Common myeloid progenitor, CD34-positive (primary cell): Measurements from ENCODE around the gene RAPSN.

Source experiments
- CTCF ChIA-PET: fragments of 350-600 bp; sonication (Branson Sonifier 250); formaldehyde crosslinking; loops from one replicate; lab custom pipeline; 2021; ENCODE audit warnings: antibody characterized with exemption; lab: Charles Lee
- POLR2A ChIA-PET: fragments of 350-600 bp; sonication (Branson Sonifier 250); formaldehyde crosslinking; loops from one replicate; lab custom pipeline; 2021; ENCODE audit warnings: antibody characterized with exemption; lab: Charles Lee
- DNase-seq, 3 donors: peaks; one replicate each; pipeline versions ENCODE4 v3.0.0 to v3.0.0-alpha.2; 2013
- H3K27ac ChIP-seq, 2 experiments: 1 replicate in 1 of 2; 2 replicates in 1 of 2; pipeline ENCODE4 v1.7.0; 2013; ENCODE audit warnings: inconsistent platforms in 2 of 2, low read length in 2 of 2, mild to moderate bottlenecking in 2 of 2, low read depth in 1 of 2, moderate library complexity in 1 of 2; ENCODE audit not compliant: severe bottlenecking in 2 of 2, insufficient read depth in 1 of 2, poor library complexity in 1 of 2
- H3K27me3 ChIP-seq, 5 experiments: replicated peaks in 2 of 5; 1 replicate in 3 of 5; 2 replicates in 2 of 5; pipeline versions ENCODE4 v1.6.1 to v1.7.0; 2013; ENCODE audit warnings: low read length in 4 of 5, mild to moderate bottlenecking in 2 of 5, moderate library complexity in 2 of 5, inconsistent platforms in 1 of 5; ENCODE audit not compliant: insufficient read depth in 5 of 5, control insufficient read depth in 4 of 5
- H3K36me3 ChIP-seq, 4 experiments: 1 replicate in 2 of 4; 2 replicates in 2 of 4; pipeline versions ENCODE4 v1.6.1 to v1.7.0; 2013; ENCODE audit warnings: low read length in 3 of 4, control low read depth in 1 of 4, mild to moderate bottlenecking in 1 of 4; ENCODE audit not compliant: control insufficient read depth in 4 of 4, insufficient read depth in 4 of 4
- H3K4me1 ChIP-seq, 4 experiments: 1 replicate in 3 of 4; 2 replicates in 1 of 4; pipeline versions ENCODE4 v1.6.1 to v1.7.1; 2013; ENCODE audit warnings: low read length in 3 of 4, mild to moderate bottlenecking in 3 of 4, control low read depth in 1 of 4, inconsistent platforms in 1 of 4, moderate library complexity in 1 of 4; ENCODE audit not compliant: control insufficient read depth in 4 of 4, insufficient read depth in 4 of 4; ENCODE audit errors: control extremely low read depth in 1 of 4
- H3K4me3 ChIP-seq, 7 experiments: 1 replicate in 4 of 7; 2 replicates in 3 of 7; pipeline versions ENCODE4 v1.5.1 to v1.7.0; 2013; ENCODE audit warnings: mild to moderate bottlenecking in 7 of 7, low read length in 6 of 7, moderate library complexity in 6 of 7, inconsistent platforms in 2 of 7, low read depth in 2 of 7, control low read depth in 1 of 7; ENCODE audit not compliant: insufficient read depth in 4 of 7, control insufficient read depth in 1 of 7; ENCODE audit errors: extremely low read depth in 1 of 7
- H3K9me3 ChIP-seq, 5 experiments: 1 replicate in 4 of 5; 2 replicates in 1 of 5; pipeline versions ENCODE4 v1.6.1 to v1.7.1; 2013; ENCODE audit warnings: low read length in 4 of 5, mild to moderate bottlenecking in 2 of 5, inconsistent platforms in 1 of 5, low read depth in 1 of 5, moderate library complexity in 1 of 5; ENCODE audit not compliant: control insufficient read depth in 4 of 5, insufficient read depth in 2 of 5; ENCODE audit errors: control extremely low read depth in 1 of 5
- WGBS: methylation state at CpG from one replicate; pipeline ENCODE4 v1.1.5; 2013; ENCODE audit not compliant: insufficient coverage; 5-methylcytosine and 5-hydroxymethylcytosine counted together

RAPSN gene

DNA sequence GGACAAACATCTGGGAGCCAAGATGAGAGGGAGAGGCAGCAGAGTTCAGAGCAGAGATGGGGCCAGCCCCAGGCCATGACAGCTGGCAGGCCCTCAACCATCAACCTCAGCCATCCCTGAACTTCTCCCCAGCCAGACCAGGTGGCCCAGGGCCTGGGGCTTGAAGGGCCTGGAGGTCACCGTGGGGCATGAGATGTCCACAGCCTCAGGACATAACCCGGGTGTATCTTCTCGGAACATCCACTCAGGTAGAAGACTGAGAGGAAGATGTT lies 53.0 kb downstream of the RAPSN start:
- ChIA-PET POLR2A (no interaction called here), CTCF (interaction anchor here (1.4 to 13.8 kb wide), 3 partner anchors 11 to 22 kb away, joined by 4 to 138 read pairs (median 9); partner anchors contain the start of genes SLC39A13 and SPI1)
- H3K27ac ChIP-seq: peak overlapping the region; percentile 90 to 97
- H3K9me3 ChIP-seq: no peaks in the 10 kb centered on the region
- no peaks in the 10 kb centered on the region for H3K27me3 ChIP-seq
- H3K4me3 ChIP-seq: peak overlapping the region in 2 of 7 experiments; percentile 59 to 61
- peaks cover 10 to 94% (median 92%) of the 10 kb centered on the region in 4 experiments for H3K4me1 ChIP-seq
- 100% methylated on average over 2 of the region's 3 CpGs for WGBS
- DNase-seq: no peak
- H3K36me3 ChIP-seq: no peaks in the 10 kb centered on the region

DNA sequence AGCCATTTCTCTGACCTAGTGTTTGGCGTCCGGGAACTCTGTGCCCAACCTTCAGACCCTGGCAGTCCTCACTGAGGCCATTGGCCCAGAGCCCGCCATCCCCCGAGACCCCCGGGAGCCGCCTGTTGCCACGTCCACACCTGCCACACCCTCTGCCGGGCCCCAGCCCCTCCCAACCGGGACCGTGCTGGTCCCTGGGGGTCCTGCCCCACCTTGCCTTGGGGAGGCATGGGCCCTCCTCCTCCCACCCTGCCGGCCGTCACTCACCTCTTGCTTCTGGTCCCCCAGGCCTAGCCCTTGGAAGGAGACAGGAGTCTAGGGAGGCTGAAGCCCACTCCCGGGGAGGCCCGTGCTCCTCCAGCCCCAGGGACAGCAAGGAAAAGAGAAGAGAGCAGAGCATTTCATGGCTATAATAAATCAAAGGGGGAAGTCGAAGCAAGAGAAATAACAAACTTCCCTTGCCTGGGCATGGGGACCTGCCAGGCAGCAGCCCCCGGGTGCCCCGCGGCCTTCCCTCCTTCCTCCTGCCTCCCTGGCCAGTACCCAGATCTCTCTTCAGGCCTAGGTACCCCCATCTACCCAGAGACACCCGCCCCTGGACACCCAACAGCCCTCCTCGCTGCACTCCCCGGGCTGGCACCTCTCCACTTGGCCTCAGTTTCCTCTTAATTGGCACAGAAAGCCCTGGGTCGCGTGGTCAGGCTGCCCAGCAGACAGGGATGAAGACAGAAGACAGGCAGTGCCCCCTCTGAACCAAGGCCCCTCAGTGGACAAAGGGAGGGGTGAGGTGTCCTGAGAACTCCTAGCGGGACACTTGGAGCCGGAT lies 53.5 kb downstream of the RAPSN start:
- peak overlapping the region in 6 of 7 experiments; percentile 23 to 72 (median 60) for H3K4me3 ChIP-seq
- no peaks in the 10 kb centered on the region for H3K9me3 ChIP-seq
- POLR2A ChIA-PET: interaction anchor here (0.9 to 5.2 kb wide), 5 partner anchors 16 to 36 kb away, joined by 3 to 68 read pairs (median 8); partner anchors contain the start of gene SPI1
- peak in 1 of 3 donors; percentile 52 for DNase-seq
- CTCF ChIA-PET: interaction anchor here (9.4 to 13.8 kb wide), 2 partner anchors 12 to 16 kb away, joined by 136 to 138 read pairs; partner anchors contain the start of genes SLC39A13 and SPI1
- H3K27ac ChIP-seq: peak overlapping the region; percentile 90 to 97
- no peaks in the 10 kb centered on the region for H3K36me3 ChIP-seq
- peaks cover 12 to 94% (median 92%) of the 10 kb centered on the region in 4 experiments for H3K4me1 ChIP-seq
- WGBS: 10% methylated on average over 24 of the region's 25 CpGs
- H3K27me3 ChIP-seq: no peaks in the 10 kb centered on the region

DNA sequence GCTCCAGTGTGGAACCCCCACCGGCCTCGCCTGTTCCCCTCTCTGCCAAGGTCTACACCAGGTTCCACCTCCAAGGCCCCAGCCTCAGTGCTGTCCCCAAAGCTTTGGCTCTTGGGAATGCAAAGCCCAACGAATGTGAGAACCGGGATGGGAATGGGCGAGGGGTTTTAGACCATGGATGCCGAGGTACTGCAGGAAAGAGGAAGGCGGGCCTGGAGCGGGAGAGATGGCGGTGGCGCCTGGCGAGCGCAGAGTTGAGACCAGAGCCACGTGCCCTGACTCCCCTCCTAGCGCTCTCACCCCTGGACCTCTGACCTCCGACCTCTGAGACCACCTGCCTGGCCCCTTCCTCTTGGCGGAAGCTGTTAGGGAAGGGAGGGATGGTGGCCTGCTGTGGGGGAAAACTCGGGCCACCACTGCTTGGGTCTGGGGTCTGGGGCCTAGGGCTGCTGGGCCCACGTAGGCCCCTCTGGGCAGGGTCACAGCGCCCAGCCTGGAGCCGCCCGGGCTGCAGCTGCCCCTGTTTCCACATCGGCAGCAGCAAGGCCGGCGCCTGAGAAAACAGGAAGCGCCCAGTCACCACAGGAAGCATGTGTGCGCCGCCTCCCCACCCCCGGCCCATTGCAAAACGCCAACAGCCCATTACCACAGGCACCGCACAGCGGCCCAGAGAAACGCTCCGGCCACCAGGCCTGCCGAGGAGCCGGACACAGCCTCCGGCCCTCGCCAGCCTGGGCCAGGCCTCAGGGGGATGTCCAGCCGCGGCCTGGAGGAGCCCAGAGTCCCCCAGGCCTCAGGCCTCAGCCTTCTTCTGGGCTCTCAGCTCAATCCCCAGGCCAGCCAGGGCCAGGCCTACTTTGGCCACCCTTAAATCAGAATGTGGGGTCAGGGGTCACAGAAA lies 54.4 kb downstream of the RAPSN start:
- peak; percentile 82 to 94 (median 90) for DNase-seq
- ChIA-PET CTCF (interaction anchor here (1.0 to 13.8 kb wide), 4 partner anchors 13 to 25 kb away, joined by 5 to 138 read pairs (median 100); partner anchors contain the start of genes SLC39A13 and SPI1), POLR2A (interaction anchor here (0.6 to 5.2 kb wide), 7 partner anchors 13 to 291 kb away, joined by 3 to 68 read pairs (median 6); partner anchors contain the start of gene SPI1)
- Histone ChIP-seq H3K36me3 (no peaks in the 10 kb centered on the region), H3K9me3 (no peaks in the 10 kb centered on the region), H3K27ac (peak overlapping the region; percentile 90 to 97), H3K4me3 (peak overlapping the region in 6 of 7 experiments; percentile 38 to 72 (median 60)), H3K4me1 (peaks cover 15 to 96% (median 93%) of the 10 kb centered on the region in 4 experiments), H3K27me3 (no peaks in the 10 kb centered on the region)
- WGBS: 5% methylated on average over 22 of the region's 39 CpGs

DNA sequence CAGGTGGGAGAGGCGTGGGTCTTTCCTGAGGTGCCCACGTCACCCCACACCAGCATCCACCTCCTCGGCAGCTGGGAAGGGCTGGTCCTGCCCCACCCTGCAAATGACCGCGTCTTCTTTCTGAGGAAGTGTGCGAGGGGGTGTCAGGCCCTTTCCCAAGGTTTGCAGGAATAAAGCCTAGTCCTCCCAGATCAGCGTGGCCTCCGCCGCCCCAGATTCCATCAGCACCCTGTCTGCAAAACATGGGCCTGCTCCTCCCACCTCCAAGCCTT lies 55.0 kb downstream of the RAPSN start:
- POLR2A ChIA-PET: interaction anchor here (1.2 to 5.2 kb wide), 5 partner anchors 10 to 35 kb away, joined by 4 to 68 read pairs (median 8); partner anchors contain the start of gene SPI1
- H3K36me3 ChIP-seq: peaks cover 0 to 4% (median 0%) of the 10 kb centered on the region in 4 experiments
- H3K27me3 ChIP-seq: no peaks in the 10 kb centered on the region
- DNase-seq: no peak
- H3K27ac ChIP-seq: peak overlapping the region; percentile 90 to 97
- CTCF ChIA-PET: interaction anchor here (0.9 to 13.8 kb wide), 5 partner anchors 13 to 33 kb away, joined by 3 to 138 read pairs (median 63); partner anchors contain the start of genes SLC39A13 and SPI1
- no peaks in the 10 kb centered on the region for H3K9me3 ChIP-seq
- WGBS: 10% methylated on average over 7 of the region's 9 CpGs
- peaks cover 13 to 97% (median 93%) of the 10 kb centered on the region in 4 experiments for H3K4me1 ChIP-seq
- H3K4me3 ChIP-seq: peak overlapping the region in 6 of 7 experiments; percentile 38 to 72 (median 60)

DNA sequence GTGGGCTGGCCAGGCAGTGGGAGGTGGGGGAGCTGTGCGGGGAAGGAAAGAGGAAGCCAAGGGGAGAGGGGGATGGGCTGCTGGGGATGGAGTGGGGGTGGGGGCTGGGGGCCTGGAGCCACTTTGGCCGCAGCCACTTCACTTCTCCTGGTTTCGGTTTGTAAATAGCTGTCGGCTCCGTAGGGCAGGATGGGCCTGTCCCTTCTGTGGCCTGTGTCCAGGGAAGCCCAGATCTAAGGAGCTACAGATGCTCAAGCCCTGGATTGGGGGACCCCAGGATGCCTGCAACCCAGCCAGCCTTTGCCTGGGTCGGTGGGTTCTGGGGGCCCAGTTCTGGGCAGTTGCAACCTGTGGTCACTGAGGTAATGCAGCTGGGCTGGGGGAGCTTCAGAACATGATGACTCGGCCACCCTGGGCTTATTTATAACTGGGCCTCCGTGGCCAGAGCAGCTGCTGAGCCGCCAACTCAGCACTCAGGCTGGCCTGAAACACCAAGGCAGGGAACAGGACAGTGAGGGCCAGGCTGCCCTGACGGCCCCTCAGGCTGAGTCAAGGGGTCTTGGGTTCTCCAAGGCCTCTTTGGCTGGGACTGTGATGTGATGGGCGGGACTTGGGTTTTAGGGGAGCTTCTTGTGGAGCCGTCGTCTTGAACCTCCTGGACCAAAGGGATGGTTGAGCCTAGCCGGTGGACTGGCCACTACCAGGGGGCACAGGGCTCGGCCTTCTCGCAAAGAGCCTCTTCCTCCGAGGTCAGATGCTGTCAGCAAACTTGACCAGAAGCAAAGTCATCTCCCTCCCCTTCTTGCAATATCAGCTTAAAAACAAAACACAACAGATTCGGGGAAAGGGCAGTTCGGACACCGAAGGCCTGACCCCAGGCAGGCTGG lies 55.5 kb downstream of the RAPSN start:
- Histone ChIP-seq H3K4me3 (peak overlapping the region in 6 of 7 experiments; percentile 16 to 72 (median 60)), H3K9me3 (no peaks in the 10 kb centered on the region), H3K36me3 (peaks cover 0 to 6% (median 0%) of the 10 kb centered on the region in 4 experiments), H3K27ac (peak overlapping the region; percentile 90 to 97), H3K4me1 (peaks cover 13 to 96% (median 93%) of the 10 kb centered on the region in 4 experiments), H3K27me3 (no peaks in the 10 kb centered on the region)
- WGBS: 34% methylated on average over 17 of the region's 20 CpGs
- ChIA-PET POLR2A (interaction anchor here (1.0 to 5.2 kb wide), 8 partner anchors 10 to 34 kb away, joined by 3 to 68 read pairs (median 6); partner anchors contain the start of genes SLC39A13 and SPI1), CTCF (interaction anchor here (0.8 to 13.8 kb wide), 7 partner anchors 14 to 33 kb away, joined by 3 to 138 read pairs (median 5); partner anchors contain the start of genes SLC39A13 and SPI1)
- peak in 2 of 3 donors; percentile 71 to 75 for DNase-seq
